B cell (primary cell): ENCODE results near the gene BLM.

Source experiments
- EZH2 ChIP-seq: IDR thresholded peaks from 2 replicates; pipeline ENCODE4 v1.6.1; 2012; ENCODE audit warnings: borderline replicate concordance, low read depth, mild to moderate bottlenecking, moderate library complexity, low read length; ENCODE audit not compliant: insufficient read depth, poor library complexity, severe bottlenecking
- TF ChIP-seq, protein P1 (sequence below): fragments of 200-600 bp; IDR thresholded peaks from one replicate; pipeline ENCODE4 v1.8.0; 2022; ENCODE audit warnings: antibody characterized with exemption, mild to moderate bottlenecking

DNA sequence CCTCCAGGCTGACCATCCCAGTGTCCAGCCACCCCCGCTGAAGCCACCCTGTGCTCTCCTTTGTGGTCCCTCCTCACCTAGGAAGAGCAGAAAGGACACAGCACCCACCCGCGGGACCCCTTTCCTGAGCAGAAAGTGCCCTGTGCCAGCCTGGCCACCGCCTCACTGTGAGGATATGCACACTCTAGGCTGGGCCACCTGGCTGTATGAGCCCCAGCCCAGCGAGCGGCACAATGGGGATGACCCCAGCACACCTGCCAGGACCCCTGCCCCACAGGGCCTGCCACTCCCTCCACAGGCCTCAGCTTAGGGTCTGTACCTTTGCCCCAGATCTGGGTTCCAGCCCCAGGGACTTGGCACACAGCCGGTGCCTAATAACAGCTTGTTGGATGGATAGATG is 103.3 kb downstream of the BLM start:
- TF ChIP-seq, protein P1, sequence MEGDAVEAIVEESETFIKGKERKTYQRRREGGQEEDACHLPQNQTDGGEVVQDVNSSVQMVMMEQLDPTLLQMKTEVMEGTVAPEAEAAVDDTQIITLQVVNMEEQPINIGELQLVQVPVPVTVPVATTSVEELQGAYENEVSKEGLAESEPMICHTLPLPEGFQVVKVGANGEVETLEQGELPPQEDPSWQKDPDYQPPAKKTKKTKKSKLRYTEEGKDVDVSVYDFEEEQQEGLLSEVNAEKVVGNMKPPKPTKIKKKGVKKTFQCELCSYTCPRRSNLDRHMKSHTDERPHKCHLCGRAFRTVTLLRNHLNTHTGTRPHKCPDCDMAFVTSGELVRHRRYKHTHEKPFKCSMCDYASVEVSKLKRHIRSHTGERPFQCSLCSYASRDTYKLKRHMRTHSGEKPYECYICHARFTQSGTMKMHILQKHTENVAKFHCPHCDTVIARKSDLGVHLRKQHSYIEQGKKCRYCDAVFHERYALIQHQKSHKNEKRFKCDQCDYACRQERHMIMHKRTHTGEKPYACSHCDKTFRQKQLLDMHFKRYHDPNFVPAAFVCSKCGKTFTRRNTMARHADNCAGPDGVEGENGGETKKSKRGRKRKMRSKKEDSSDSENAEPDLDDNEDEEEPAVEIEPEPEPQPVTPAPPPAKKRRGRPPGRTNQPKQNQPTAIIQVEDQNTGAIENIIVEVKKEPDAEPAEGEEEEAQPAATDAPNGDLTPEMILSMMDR, result no peak
- no peak for TF ChIP-seq EZH2
